IPS DF 19.7 (cell line): ENCODE measurements around the gene TBX19.

ENCODE experiments used
- DNase-seq: peaks from one replicate; pipeline ENCODE4 v3.0.0-alpha.2; 2013; ENCODE audit warnings: low read depth, low spot score

Gene TBX19

DNA sequence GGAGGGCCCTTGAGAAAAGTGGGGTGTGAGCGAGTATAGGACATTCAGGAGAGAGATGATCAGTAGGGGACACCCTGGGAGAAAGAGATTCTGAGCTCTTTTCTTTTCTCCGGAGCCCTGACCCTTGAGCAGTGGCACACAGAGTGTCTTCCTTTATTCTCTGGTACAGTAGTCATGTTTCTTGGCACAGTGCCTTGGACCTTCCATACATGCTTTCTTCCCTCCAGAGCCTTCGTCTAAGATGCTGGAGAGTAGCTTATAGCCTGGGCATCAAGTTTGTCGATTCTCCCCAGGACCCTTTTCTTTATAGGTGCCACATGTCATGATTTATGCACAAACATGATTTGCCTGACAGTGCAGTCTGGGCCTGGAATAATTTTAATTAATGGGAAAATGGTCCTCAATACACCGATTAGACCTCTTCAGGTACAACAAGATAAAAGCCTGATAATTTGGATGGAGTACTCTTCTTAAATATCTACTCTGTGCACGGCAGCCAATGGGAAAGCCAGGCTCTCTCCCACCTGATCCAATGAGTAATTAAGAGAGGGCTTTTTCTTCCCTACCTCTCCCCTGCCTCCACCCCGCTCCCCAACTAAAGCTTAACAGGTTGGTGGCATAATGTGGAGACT lies at the start of gene TBX19:
Gene TBX19 (plus strand): TSS at position 582 of the 632 bp plus-strand sequence. CDS start 214 bp downstream, outside the sequence.
- no peak for DNase-seq

DNA sequence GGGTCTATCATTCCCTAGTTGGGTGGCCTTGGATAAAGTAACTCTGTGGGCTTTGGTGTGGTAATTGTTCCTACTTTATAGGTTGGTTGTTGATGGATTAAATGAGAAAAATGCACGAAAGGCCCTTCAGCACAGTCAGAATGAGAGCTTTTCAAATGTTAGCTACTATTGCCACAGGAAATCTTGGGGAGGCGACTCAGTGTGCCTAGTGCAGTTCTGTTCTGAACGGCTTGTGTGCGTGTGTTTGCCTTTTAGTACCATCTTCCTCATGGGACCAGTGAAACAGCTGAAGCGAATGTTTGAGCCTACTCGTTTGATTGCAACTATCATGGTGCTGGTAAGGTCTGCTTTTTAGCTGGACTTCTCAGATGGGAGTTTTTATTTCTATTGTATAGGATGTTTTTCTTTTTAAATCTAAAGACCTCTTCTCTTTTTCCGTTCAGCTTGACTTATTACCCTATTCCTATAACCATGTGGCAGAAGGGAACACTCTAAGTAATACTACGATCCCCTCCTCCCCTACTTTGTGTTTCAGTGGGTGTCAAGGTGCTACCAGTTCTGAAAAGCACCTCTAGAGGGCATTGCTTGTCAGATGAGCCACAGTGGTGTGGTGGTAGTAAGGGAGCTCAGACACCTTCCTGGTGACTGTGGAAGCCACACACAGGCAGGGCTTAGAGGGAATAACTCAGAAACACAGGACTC lies 45.7 kb upstream of the TBX19 start:
- peak; percentile 28 for DNase-seq

DNA sequence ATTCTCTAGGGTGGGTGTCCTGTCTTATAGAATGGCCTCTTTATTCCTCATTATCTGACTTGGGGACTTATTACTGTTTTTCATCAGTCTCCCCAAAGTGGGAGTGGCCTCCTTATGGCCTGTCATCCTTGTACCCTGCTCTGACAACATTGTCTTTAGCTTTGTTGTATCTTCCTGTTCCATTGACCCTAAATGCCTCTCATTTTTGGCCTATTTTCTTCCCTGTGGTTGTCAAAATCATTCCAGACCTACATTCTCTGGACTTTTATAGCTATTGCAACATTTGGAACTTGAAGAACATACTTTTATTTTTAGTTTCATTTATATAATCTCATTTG lies 45.2 kb upstream of the TBX19 start:
- no peak for DNase-seq

DNA sequence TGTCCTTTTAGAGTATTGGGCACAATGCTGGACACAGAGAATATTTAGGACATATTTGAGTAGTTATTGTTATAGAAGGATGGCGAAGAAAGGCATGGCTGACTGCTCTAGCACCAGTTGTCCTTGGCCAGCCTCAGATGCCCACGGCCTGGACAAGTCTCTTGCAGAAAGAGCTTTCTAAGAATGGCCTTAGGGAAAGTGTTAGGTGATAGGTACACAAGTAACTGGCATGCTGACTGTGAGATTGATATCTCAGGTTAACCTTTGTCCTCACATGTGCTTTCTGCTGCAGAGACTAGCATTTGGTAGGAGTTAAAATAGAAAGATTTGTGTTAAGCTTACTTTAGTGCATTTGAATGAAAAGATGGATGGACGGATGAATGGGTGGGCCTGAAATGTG lies 44.7 kb upstream of the TBX19 start:
- no peak for DNase-seq

DNA sequence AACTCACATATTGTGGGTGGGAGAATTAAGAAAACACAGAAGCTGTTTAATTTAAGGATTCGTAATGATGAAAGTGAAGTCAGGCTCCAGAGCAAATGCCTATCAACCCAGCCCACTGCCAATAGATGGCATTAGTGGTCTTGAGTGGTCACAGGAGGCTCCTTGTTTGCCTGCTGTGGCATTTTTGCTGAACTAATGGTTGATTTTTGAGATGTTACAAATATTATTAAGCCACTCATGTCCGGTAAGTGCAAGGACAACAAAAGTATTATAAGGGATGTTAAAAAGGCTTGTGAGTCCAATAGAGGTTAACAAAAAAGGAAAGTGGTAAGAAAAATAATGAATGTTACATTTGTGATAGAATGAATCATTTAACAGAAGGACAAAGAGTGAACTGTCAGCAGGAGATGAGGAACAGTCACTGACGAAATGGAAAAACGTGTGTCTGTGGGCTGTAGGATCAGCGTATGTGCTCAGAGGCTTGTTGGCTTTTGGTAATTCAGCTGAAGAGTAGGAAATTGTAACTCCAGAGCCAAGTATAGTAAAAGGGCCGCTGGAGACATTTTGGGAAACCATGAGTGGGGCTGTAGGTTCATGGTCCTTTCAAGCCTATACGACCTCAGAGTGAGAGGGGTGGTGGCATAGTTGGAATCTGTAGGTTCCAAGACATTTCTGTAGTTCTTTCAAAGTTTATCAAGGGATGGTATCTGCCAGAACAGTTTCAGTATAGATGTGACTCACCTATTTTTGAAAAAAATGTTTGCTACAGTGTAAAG lies 43.7 kb upstream of the TBX19 start:
- no peak for DNase-seq

DNA sequence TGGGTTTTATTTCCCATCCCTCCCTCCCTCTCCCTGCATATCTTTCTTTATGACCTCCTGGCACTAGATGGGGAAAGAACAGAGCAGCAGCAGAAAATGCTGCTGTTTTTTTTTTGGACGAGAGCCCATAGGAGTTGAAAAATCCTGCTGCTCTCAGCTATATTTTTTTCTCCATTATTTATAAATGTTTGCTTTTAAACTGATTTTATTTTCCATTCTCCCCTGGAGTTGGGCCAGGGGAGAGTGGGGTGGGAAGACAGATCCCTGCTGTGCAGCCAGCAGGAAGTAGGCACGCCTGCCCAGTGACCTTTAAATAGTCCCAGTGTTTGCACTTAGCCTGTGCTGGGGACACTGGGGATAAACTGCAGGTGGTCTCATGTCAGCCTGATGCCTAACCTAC lies 37.5 kb upstream of the TBX19 start:
- DNase-seq: no peak

DNA sequence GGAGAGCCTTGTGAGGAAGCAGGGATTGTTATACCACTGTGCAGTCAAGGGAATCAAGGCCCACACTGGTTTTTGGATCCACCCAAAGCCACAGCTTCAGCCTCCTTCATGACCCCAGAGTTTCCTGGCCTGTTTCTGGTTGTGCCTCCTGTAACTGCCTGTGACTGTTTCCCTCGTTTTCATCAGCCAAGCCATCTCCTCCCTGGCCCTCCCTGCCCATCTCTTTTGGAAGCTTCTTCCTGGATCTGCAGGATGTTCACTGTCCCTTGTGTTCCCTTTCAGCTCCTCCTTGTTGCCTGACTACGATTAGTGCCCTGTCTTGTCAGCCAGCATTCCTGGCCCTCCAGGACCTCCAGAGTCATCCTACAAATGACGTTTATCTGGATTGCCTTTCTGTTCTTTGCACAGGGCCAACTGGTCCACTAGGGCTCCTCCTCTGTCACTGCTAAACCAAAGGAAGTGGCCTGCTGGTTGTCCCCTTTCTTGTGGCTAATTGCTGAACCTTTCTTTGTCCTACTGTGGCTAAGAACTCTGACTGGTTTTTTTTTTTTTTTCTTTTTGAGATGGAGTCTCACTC lies 37.0 kb upstream of the TBX19 start:
- DNase-seq: no peak

DNA sequence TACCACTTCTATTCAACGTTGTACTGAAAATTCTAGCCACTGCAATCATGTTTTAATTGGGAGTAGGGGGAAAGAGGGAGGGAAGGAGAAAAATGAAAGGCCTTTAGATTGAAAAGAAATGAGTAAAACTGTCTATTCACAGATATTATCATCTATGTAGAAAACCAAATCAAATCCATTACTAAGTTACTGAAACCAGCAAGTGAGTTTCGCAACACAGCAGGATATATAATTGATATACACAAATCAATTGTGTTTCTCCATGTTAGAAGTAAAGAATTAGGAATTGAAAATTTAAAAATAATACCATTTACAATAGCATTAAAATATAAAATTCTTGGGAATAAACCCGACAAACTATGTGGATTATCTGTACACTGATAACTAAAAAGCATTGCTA lies 35.6 kb upstream of the TBX19 start:
- no peak for DNase-seq

DNA sequence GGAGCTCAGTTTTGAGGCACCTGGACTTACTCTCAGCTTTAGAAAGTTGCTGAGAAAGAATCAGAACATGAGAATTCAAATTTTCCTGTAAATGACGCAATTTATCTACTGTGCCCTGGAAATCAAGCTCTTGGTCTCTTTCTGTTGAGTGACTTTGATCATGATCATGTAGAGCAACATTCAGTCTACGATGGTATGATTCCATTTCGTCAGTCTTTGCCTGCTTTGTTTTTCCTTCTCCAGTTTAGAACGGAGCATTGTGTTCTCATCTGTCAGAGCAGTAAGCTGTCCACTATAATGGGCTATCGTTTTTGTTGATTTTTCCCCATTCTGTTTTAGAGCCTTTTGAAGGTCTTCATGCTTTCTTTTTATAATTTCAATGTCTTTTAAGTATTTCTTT lies 34.2 kb upstream of the TBX19 start:
- DNase-seq: no peak

DNA sequence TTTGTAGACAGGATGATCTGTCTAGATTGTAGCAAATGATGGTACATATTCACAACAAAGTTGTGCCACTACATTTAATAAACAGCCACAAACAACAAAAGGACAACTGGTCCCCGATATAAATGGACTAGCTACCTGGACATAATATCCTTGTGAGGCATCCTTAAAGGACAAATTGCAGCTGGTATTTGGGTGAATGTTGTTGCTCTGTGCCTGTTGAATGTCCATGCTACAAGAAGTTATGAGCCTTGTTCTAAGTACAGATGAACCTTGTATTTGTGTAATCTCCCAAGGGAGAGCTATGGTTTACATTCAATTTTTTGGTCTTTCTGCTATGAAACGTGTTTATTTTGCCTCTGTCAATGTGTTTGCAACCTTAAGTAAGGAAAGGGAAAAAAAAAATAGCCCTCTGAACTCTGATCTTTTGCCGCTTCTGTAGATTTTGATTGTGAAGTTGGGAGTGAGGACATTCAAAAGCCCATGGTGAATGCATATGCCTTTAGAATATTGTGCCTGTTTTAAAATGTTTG lies 28.4 kb upstream of the TBX19 start:
- DNase-seq: no peak

DNA sequence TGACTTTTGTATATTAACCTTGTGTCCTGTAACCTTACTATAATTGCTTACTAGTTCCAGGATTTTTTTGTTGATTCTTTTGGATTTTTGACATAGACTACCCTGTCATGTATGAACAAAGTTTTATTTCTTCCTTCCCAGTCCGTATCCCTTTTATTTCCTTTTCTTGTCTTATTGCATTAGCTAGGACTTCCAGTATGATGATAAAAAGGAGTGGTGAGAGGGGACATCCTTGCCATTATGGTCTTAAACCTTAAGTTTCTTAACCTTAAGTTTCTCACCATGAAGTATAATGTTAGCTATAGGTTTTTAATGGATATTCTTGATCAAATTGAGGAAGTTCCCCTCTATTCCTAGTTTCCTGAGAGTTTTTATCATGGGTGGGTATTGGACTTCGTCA lies 24.5 kb upstream of the TBX19 start:
- no peak for DNase-seq

DNA sequence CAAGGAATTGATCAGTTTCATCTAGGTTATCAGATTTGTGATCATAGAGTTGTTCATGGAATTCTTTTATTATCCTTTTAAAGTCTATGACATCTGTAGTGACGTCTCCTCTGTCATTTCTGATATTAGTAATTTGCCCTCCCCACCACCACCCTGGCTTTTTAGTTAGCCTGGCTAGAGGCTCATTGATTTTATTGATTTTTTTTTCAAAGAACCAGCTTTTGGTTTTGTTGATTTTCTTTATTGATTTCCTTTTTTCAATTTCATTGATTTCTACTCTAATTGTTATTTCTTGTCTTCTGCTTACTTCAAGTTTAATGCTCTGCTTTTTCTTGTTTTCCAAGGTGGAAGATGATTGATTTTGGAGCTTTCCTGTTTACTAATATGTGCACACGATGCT lies 23.3 kb upstream of the TBX19 start:
- no peak for DNase-seq

DNA sequence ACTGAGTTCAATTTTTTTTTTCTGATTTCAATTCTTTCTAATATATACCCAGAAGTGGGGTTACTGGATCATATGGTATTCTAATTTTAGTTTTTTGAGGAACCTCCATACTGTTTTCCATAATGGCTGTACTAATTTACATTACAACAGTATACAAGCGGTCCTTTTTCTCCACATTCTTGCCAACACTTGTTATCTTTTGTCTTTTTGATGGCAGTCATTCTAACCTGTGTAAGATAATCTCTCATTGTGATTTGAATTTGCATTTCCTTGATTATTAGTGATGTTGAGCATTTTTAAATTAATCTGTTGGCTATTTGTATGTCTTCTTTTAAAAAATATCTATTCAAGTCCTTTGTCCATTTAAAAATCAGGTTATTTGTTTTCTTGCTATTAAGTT lies 21.1 kb upstream of the TBX19 start:
- no peak for DNase-seq

DNA sequence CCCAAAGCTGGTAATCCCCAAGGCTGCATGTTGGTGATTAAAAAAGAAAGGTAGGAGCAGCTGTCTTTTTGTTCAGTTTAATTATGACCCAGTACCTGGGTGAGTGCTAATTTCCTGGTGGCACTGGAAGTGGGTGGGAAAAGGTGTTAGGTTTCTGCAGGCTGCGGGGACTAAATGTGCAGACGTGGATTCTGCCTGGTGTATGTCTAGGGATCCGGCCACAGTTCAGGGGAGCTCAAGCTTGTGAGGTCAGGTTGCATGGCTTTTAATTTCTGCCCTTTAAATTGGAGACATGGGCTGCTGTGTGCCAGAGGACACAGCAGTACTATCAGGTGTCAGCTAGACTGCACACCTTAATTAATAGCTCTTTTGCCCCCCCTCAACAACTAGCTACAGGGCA lies 20.3 kb upstream of the TBX19 start:
- DNase-seq: no peak

DNA sequence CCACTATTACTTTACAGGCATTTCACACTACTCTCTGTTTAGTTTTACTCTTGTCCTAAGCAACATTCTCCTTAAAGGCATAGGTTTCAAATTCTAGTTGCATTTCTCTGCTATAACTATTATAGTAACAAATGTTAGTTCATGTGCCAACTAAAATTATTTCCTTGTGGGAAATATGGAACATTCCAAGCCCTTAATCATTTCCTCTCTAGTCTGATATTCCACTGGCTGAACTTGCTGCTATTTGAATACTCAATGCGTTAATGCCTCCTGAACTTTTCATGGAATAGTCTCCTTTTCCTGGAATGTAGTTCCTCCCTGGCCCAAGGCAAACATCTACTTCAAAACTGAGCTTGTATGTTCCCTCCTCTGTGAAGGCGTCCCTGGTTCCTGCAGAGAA lies 19.3 kb upstream of the TBX19 start:
- no peak for DNase-seq

DNA sequence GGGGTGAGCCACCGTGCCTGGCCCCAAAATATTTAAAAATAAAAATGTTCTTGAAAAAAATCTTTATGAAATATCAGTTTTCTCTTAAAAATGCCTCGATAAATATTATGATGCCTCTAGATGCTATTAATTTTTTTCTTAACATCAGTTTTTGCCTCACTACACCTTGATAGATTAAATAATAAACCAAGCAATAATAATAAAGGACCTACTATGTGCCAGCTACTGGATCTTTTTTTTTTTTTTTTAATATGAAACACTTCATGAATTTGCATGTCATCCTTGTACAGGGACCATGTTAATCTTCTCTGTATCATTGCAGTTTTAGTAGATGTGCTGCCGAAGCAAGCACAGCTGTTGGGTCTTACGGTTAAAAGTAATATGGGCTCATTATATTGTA lies 17.5 kb upstream of the TBX19 start:
- DNase-seq: no peak

DNA sequence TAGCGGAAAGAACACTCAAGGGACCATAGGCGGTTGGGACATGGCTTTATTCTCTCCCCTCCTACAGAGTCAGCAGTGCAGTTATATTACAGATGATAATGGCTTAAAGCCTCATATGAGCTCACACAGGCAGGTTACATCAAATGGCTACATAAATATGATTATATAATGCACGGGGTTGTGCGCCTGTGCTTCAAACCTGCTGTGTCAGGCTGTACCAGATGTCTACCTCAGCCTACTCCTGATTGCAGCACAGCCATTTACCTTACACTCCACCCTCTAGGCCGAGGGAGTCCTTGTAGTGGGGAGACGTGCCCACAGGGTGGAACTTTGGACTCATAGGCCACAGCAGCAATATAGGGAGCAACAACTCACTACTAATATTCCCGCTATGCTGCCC lies 16.4 kb upstream of the TBX19 start:
- DNase-seq: no peak

DNA sequence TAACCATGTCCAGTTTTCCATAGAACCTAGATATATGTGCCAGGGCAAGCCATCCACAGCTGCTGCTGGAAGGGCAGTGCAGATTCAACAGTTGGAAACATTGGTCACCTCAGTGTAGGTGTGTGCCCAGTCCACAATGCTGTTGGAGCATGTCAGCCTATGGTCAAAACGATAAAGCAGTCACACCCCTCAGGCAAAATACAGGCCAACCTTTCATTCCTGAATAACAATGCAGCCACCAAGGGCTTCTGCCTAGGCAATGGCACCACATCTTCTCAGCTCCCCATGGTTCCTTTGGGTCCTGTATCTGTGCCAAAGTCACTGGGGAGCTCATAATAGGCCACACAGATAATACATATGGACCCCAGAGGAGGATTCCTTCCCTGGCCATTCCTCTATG lies 15.1 kb upstream of the TBX19 start:
- DNase-seq: no peak

DNA sequence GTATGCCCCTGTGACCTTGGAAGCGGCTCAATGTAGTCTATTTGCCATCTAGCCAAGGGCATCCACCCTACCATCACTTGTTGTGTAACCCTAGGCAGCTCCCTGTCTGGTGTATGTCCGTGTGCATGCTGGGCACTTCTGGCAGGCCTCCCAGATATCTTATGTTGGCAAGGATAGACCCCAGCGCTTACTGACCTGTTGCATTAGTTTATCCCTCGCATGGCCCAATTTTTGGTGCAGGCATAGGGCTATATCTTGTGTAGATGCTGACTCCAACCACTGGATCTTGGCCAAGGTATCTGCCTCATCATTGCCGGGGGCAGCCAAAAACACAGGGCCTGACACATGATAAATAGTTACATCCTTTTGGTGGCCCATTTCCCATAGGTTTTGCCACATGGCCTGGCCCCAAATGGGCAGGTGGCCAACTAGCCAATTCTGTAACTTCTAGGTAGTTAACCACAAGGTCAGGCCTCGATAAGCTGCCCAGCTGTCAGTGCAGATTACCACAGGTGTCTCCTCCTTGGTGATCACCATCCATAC lies 14.0 kb upstream of the TBX19 start:
- DNase-seq: no peak

DNA sequence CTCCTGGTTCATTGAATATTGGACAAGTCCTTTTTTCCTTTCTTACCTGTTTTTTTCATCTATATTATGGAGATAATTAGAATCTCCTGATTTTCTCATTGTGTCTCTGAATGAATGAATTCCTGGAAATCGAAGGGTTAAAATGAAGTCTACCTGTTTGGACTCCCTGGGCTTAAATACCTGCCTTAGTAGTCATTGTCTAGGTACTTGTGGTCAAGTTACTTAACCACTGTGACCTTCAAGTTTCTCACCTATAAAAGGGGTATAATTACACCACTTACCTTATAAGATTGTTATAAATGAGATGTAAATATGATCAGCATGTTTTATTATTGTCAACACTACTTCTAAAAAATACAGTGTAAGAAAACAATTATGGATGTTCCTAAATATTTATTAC lies 9.0 kb upstream of the TBX19 start:
- DNase-seq: no peak

DNA sequence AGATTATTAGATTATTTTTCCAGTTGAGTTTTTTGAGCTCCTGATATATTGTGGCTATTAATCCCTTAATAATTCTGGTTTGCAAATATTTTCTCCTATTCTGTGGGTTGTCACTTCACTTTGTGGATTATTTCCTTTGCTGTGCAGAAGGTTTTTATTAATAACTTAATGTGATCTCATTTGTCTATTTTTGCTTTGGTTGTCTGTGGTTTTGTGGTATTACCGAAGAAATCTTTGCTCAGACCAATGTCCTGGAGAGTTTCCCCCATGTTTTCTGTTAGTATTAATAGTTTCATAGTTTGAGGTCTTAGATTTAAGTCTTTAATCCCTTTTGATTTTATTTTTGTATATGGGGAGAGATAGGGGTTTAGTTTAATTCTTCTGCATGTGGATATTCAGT lies 7.1 kb upstream of the TBX19 start:
- no peak for DNase-seq

DNA sequence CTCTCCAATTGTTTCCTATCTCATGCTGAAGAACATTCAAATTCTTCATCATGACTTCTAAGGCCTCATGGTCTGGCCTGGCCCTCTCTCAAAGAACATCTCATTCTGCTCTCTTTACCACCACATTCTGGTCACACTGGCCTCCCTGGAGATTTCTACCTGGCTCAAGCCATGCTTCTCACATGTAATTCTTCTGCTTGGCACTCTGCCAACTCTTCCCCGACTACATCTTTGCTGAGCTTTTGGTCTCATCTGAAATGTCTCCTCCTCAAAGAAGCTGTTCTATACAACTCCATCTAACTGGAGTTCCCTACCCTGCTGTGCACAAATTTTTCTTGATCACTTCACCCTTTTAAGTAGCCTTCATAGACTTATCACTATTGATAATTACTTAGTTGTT lies 1.4 kb upstream of the TBX19 start:
- no peak for DNase-seq
